Measurements from ENCODE around the gene TMEM222.

TMEM222 gene

DNA sequence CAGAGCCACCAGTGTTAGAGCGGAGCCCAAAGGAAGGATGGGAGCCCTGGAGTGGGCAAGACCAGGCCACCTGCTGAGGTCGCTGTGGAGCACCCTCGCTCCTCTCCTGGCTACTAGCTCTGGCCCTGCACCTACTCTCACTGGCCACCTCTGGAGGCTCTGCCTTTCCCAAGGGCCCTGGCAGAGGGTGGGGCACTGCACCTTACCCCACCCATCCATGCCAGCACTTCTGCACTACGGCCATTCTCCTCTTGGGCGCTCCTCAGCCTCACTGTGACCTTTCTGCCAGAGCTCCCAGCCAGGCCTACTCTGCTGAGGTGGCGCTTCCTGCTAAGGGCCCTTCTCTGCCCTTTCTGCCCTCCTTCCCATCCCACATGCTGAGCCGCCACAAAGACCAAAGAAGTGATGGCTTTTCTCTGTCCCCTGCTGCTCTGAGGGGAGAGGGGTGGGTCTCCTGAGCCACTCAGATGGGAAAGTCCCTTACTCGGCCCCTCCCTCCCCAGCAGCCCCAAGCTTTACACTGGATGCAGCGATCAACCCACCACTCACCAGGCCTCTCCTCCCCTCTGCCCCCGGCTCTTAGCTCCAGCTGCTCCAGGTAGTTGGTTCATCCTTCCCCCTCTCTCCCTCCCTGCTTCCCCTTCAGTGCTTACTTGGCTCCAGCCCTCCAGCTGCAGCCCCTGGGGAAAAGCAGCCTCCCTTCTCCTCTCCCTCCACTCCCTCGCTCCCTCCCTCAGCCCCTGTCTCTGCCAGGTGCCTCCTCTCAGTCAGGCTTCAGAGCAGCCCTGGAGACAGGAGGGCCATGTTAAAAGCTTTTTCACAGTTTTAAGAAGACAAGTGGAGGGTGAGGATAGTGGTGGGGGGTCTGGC, 14.8 kb upstream of the TMEM222 start:
- no peak for DNase-seq

- no peak for DNase-seq
Observed at GRCh38 chr1:27307874-27308598, 13.9 kb upstream of the TMEM222 start.

- no peak for DNase-seq
Observed at GRCh38 chr1:27314169-27314568, 7.8 kb upstream of the TMEM222 start.

DNA sequence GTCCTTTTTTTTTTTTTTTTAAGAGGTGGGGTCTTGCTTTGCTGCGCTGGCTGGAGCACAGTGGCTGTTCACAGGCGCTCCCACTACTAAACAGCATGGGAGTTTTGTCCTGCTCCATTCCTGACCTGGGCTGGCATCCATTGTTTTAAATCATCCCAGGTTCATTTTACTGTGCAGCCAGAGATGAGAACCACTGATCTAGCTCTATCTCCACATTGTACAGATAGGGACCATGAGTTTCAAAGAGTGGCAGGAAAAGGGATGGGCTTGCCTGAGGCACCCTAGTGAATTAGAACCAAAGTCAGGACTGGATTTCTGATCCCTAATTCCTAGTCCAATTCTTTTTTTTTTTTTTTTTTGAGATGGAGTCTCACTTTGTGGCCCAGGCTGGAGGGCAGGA, 7.2 kb upstream of the TMEM222 start:
- DNase-seq: no peak

- no peak for DNase-seq
Observed at GRCh38 chr1:27316860-27317259, 5.1 kb upstream of the TMEM222 start.

- no peak for DNase-seq
Observed at GRCh38 chr1:27318136-27318535, 3.8 kb upstream of the TMEM222 start.

DNA sequence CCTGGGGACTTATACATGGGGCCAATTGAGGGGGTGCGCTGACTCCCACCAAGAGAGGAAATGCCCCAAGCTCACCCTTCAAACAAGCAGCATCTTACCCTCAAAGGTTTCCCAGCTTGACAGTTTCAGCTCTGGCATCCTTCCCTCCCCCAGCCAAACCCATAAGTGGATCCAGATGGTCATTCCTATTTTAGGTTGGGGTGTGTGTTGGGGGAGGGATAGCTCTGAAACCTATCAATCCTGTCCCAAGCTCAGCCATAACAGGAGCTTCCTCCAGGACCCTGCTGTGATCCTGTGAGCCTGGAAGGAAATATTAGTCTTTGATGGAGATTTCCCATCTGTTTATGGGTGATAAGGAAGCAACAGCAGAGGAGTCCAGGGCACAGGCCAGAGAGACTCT, 3.4 kb upstream of the TMEM222 start:
- no peak for DNase-seq

GRCh38 chr1:27322569-27323240, 742 bp downstream of the TMEM222 start:
- DNase-seq: no peak

- no peak for DNase-seq
Observed at GRCh38 chr1:27325286-27325685, 3.3 kb downstream of the TMEM222 start.

GRCh38 chr1:27327964-27328363, 6.0 kb downstream of the TMEM222 start:
- no peak for DNase-seq

- no peak for DNase-seq
Observed at GRCh38 chr1:27330786-27331185, 8.8 kb downstream of the TMEM222 start.

DNA sequence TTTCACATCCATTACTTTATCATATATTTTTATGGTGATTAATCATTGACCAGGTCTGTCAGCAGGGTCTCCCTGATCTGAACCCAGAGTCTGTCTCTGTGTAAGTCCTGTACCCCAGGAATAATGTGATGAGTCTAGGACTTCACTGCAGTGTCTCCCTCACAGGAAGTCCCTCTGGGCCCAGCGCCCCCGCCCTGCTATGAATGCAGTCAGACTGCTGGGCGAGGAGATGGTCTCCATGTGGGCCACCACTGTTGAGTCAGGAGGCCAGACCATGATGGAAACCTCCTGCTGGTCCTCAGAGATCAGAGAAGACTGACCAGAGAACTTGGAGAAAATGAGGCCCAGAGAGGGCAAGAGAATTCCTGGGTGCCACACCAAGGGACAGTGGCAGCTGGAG, 9.5 kb downstream of the TMEM222 start:
- DNase-seq: no peak

DNA sequence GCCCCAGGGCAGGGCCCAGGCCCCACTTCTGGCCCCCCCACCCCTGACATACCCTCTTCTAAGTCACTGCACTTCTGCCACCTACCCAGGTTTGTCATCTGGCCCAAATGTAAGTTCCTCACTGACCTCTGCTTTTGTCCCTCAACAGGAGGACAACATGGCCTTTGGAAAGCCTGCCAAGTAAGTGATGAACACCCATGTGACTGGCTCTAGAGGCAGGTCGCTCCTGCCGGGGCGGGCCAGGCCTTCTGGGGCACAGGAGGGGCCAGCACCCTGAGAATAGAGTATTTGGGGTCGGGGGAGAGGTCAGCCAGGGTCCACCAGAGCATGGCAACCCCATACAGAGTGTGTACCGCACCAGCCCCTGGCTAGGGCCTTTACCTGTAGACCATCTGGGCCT, 10.0 kb downstream of the TMEM222 start:
- no peak for DNase-seq

DNA sequence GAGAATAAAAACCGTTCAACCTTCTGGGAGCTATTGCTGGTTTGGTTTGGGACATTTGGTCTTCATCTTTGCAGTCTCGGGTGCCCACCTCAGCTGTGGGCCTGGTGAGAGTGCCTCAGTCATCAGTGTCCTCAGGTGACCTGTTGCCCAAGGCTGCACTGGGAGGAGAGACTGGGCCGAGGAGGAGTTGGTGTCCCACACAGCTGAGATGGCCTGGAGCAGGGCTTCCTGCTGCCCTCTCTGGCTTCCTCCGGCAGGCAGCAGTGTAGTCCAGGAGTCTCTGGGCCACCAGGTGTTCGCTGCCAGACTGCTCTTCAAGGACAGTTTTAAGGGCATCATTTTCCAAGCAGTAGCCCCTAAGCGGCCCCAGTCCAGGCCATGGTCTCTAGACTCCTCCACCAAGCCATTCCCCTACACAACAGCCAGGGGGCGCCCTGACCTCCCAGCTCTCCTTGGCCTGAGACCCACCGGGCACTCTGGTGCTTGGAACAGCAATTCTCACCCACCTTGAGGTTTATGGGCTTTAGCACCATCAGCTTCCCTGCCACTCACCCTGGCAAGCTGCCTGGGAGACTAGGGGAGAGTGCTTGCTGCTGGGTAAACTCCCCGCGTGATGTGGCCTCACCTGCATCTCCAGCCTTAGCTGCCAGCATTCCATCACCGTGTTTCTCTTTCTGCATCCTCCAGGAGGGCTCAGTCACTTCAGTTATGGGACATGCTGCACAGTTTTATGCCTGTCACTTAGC, 10.7 kb downstream of the TMEM222 start:
- peak; percentile 75 for DNase-seq

- no peak for DNase-seq
Observed at GRCh38 chr1:27333717-27334279, 11.8 kb downstream of the TMEM222 start.

GRCh38 chr1:27335506-27336422, 13.8 kb downstream of the TMEM222 start:
- DNase-seq: no peak

GRCh38 chr1:27336756-27337155, 14.8 kb downstream of the TMEM222 start:
- DNase-seq: no peak

- no peak for DNase-seq
Observed at GRCh38 chr1:27338751-27339150, 16.8 kb downstream of the TMEM222 start.

DNA sequence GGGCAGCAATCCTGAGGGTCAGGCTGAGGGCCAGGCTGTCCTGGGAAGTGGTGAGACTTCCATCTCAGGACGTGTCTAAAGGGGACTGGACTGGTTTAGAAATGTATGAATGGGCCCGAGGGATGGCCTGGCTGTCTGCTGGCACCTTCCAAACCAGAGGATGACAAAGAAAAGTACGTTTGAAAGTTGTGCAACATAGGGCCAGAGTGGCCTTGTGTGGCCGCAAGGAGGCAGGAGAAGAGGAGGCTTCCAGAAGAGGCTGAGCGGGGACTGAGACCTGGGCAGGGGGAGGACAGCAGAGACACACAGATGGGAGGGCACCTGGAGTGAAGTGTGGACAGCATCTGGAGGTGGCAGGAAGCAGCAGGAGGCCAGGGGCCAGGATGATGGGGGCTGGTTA, 17.2 kb downstream of the TMEM222 start:
- no peak for DNase-seq

DNA sequence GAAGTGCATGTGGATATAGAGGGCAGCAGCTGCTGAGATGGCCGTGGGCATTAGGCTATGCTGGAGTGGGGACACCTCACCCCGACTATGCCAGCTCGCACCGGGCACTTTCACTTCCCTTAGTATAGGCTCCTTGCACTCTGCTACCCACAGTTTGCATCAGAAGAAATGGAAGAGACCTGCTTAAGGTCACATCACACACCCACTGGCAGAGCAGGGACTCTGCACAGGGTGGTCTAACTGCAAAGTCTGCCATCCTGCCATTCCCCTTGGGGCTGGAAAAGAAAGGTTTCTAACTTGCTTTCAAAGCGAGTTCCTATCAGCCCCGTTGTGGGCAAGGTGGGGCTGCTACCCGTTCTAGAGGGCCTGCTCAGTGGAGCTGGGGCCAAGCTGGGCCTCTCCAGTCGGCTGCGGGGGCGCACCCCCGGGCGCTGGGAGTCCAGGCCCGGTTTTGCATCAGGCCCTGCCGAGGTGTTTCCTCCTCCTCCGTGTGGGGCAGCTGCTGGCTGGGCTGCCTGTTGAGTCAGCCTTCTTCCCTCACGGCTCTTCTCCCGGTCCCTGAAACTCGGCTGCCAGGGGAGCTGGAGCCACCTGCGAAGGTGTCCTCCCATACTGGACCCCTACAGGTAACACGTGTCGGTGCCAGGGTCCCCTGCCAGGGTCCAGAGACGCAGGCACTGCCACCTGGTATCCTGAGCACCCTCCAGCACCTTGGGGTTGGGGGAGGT, 19.7 kb downstream of the TMEM222 start, which contains the start of gene SYTL1:
Gene SYTL1 (plus strand): TSS at position 498 of the 728 bp plus-strand sequence. CDS start 3,313 bp downstream, outside the sequence.
- DNase-seq: peak; percentile 77

GRCh38 chr1:27342391-27342777, 20.4 kb downstream of the TMEM222 start:
- peak; percentile 52 for DNase-seq

Data from stimulated activated CD8-positive, alpha-beta memory T cell treated with anti-CD3 and anti-CD28 coated beads, Interleukin-4, amount 100 ng/mL, for 48 hours (primary cell).